Measurements from ENCODE around the gene TMEM185B.
"Not testable (repeated sequence)": the region's sequence is repeated elsewhere in the genome, so short reads cannot be mapped to it uniquely, and the experiment has no call there.

TMEM185B gene

DNA sequence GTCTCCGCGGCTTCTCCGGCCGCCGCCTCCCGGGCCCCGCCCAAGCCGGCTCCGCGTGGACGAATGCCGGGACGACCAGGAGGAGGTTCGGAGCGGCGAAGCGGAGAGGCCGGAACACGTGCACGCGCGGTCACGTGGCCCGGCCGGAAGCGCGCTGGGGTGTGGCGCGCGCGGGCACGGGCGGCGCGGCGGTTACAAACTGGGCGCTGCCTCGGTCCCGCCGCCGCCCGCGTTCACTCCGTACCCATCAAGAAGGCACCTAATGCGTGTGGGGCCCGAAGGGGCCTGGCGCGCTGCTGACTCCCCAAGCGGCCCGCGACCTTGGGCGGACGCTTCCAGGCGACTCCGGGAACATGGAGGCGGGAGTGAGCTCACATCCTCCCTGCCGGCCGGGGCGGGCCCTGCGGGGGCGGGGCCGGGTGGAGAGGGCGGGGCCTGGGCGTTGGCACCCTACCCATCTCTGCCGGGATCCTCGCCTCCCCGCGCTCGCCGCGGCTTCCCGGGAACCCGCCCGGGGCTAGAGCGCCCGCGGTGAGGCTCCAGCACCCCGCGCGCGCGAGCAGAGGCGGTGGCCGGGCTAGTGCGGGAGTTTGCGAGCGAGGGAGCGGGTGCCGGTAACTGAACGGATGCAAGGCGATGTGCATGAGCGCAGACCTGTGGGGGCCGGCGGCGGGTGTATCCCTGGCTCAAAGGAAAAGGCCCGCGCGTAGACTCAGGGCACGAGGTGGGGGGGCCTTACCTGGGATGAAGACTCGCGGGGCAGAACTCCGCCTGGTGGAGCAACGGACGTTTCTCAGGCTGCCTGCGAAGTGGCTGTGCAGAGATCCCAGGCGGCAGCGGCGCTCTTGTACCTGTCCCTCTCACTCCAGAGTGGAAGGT lies at the start of gene TMEM185B:
Gene TMEM185B, minus strand, starts transcription at position 367 of the 879 bp plus-strand sequence. CDS start 424 bp downstream, outside the sequence.
- peak; percentile 68 for DNase-seq

DNA sequence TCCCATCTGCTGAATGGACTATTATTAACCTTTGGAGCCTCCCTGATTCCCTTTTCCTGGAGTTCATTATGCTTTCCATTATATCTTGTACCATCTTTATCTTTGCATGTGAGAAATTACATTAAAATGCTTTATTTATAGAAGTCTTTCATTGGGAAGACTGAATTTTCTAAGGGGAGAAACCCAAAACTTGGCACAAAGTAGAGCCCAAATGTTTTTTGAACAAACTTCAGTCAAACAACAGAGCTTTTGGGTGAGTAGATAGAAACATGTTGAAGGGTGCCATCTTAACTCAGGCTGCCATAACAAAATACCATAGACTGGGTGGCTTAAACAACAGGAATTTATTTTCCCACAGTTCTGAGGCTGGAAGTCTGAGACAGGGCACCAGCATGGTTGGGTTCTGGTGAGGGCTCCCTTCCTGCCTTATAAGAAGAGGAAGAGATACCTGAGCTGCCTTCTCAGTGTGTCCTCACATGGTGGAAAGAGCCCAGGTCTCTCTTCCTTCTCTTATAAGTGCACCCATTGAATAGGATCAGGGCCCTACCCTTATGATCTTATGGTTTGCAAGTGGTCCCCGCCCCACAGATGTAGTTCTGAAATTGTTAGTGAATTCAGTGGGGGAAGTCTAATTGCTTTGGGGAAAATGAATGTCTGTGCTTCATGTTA lies 48.6 kb upstream of the TMEM185B start:
- no peak for DNase-seq

DNA sequence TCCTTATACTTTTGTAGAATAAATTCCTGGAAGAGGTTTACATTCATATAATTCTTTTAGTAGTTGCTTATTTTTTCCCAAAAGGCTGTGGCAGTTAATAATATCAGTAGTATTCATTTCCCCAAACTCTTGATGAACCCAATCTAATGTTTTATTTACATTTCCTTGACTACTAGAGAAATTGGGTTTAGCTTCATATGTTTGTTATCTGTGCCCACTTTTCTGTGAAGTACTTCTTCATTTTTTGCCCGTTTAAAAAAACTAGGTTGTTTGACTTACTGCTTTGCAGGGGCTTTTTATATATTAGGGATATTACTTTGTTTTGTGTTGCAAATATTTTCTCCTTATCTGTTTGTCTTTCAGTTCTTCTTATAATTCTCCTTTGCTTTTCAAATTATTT lies 46.6 kb upstream of the TMEM185B start:
- no peak for DNase-seq

DNA sequence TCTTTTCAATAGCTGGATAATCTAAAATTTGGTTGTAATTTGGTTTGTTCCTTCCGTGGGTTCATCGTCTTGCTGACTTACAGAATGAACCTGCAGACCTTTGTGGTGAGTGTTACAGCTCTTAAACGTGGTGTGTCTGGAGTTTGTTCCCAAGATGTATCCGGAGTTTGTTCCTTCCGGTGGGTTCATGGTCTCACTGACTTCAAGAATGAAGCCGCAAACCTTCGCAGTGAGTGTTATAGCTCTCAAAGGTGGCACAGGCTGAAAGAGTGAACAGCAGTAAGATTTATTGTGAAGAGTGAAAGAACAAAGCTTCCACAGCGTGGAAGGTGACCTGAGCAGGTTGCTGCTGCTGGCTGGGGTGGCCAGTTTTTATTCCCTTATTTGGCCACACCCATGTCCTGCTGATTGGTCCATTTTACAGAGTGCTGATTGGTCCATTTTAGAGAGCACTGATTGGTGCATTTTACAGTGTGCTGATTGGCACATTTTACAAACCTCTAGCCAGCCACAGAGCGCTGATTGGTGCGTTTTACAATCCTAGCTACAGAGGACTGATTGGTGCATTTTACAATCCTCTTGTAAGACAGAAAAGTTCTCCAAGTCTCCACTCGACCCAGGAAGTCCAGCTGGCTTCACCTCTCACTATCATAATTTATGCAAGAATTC lies 46.0 kb upstream of the TMEM185B start:
- DNase-seq, result peak; percentile 64

DNA sequence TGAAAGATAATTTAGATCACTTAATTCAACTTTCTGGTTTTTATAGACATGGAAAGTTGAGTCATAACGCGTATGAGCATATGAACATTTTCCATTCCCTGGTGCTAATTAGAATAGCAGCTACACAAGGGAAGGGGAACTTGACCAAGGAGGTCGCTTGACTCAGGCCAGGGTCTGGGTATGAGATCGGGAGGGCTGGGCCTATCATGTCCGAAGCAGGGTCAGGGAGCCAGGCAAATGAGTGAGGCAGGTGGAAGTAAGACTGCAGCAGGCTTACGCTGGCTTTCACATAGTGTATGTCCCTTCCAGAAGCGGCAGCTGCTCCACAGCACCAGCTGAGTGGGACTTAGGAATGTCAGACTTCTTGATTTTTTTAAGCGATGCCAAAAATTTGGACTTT lies 44.1 kb upstream of the TMEM185B start:
- DNase-seq, result no peak

DNA sequence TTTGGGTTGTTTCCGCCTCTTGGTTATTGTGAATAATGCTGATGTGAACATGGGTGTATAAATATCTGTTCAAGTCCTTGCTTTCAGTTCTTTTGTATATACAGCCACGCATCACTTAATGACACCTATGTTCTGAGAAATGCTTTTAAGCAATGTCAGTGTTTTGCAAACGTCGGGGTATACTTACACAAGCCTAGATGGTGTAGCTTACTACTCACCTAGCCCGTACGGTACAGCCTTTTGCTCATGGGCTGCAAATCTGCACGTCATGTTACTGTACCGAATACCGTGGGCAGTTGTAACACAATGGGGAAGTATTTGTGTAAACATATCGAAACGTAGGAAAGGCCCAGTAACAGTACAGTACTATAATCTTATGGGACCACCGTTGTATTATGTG lies 41.8 kb upstream of the TMEM185B start:
- DNase-seq, result no peak

DNA sequence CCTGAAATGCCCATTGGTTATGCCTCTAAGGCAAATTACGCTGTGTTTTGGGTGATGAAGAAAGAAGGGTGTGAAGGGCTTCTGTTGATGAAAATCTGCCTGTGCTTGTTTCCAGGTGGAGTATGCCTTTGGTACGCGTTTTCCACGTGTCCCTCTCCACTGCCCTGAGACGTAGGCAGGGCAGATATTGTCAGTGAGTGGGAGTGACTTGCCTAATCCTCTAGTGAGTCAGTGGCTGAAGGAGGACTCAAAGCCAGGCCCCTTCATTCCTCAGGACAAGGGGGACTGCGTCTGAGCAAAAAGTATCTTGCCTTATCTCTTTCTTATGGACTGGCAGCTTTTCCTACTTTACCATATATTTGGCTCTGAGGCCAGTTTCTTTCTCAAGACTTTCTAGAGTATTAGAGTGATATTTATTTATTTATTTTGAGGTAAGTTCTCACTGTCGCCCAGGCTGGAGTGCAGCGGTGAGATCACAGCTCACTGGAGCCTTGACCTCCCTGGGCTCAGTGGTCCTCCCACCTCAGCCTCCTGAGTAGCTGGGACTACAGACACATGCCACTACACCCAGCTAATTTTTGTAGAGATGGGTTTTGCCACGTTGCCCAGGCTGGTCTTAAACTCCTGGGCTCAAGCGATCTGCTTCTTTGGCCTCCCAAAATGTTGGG lies 39.7 kb upstream of the TMEM185B start:
- DNase-seq, result no peak

DNA sequence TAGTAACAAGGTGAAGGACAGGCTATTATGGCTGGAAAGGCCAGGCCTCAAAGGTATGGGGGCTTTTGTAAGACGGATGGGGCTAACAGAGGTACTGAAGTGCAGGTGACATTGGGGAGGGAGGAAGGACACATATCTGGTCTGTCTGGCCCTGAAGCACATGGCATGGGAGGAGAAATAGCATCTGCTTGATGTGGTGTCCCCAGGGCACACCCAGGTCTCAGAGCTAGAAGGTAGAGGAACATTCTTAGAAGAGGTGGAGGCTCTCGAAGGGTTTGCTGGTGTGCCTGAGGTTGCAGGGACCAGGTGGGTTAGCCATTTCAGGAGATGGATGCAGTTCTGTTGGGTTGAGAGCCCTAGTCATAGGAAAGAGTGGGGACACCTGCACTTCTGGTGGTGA lies 39.0 kb upstream of the TMEM185B start:
- no peak for DNase-seq

DNA sequence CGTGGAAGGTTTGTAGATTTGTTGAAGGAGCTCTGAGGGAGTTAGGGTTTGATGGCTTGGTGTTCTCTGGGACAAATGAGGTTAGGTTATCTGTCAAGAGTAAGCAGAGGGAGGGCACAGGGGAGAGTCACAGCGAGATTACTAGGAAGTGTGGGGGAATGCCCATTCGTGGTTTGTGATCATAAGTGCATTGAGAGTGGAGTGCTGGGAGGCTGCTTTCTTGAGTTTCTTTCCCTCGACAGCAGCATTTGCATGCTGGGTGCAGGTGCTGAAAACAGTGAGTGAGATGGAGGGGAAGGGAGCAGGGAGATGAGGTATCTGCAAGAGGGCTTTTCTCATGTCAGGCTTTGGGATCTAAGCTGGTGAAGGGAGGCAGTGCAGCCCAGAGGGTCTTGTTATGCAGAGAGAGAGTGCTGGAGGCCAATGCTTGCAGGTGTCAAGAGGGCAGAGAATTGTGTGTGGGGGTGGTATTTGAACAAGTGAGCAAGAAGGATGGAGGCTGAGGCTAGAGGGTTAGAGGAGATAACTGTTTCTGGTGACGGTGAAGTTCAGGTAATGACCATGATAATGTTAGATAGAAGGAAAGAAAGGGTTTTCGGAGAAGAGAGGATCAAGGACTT lies 38.3 kb upstream of the TMEM185B start:
- no peak for DNase-seq

DNA sequence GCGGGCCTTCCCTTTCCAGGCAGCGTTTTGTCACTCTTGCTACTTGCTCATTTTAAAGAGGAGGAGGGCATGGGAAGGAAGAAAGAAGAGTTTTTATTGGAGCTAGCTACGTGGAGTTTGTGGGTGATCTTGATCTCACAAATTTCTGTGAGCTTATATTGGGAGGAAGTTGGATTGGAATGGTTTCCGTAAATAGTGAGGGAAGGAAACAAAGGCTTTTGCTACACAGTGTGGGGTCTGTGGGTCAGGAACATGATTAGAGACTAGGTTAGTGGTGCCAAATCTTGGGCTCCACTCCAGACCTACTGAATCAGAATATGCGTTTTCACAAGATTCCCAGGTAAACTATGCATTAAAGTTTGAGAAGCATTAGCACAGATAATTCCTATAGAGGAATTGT lies 37.5 kb upstream of the TMEM185B start:
- no peak for DNase-seq

DNA sequence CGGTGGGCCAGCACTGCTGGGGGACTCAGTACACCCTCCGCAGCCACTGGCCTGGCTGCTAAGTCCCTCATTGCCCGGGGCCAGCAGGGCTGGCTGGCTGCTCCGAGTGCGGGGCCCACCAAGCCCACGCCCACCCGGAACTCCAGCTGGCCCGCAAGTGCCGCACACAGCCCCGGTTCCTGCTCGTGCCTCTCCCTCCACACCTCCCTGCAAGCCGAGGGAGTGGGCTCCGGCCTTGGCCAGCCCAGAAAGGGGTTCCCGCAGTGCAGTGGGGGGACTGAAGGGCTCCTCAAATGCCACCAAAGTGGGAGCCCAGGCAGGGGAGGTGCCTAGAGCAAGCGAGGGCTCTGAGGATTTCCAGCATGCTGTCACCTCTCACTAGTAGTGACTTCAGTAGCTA lies 36.7 kb upstream of the TMEM185B start:
- not testable (repeated sequence) for DNase-seq

DNA sequence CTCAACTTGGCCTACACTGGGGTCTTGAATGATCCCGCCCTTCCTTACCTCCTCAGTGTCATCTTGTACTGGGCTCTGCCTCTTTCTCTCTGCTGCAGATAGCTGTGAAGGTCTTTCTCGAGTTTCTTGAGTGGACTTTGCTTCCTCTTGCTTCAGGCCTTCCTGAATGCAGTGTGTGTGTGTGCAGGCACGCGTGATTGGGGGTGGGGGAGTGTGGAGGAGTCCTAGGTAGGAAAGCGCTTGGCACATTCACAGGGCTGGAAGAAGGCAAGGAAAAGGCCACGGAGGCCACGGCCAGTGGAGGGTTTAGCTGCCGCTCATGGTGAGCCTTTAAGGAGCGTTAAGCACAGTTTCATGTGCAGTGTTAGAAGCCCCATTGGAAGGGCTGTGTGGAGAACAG lies 35.0 kb upstream of the TMEM185B start:
- no peak for DNase-seq

DNA sequence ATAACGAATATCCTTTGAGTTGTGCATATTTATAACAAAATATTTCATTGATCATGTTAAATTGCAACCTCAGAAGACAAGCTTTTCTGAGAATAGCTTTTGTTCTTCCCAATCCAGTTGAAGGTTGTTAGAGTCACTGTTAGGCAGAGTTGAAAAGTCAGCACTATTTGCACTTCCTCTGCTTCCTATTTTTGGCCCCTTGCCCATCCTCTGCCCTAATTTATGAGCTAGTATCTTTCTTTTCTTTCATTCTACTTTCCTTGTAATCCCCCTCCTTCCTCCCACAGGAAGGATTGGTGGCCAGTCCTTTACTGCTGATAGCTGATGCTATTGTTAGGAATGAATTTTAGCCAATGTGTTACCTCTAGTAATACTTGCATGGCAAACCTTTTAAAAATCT lies 34.3 kb upstream of the TMEM185B start:
- DNase-seq, result peak; percentile 36

DNA sequence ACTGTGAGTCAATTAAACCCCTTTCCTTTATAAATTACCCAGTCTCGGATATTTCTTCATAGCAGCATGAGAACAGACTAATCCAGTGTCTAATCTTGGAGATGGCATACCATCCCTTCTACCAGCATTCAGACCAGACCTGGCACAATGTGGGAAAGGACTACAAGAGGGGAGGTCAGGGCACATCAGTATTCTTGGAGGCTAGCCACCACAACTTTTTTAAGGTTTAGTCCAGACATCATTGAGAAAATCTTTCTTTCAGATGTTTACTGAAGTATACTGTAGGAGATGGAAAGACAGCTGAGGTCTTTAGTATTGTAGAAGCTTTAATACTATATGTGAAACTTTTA lies 33.4 kb upstream of the TMEM185B start:
- no peak for DNase-seq

DNA sequence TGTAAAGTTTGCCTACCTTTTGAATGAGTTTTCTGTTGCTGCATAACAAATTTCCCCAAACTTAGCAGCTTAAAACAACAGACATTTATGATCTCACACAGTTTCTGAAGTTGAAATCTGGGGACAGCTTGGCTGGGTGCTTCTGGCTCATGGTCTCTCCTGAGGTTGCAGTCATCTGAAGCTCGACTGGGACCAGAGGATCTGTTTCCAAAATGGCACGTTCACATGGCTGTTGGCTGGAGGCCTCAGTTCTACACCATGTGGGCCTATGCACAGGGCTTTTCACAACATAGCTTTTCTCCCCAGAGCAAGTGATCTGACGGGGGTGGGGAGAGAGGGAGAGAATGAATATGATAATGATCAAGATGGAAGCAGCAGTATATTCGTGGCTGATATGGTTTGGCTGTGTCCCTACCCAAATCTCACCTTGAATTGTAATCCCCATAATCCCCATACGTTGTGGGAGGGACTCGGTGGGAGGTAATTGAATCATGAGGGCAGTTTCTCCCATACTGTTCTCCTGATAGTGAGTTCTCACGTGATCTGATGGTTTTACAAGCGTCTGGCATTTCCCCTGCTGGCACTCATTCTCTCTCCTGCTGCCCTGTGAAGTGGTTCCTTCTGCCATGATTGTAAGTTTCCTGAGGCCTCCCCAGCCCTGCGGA lies 32.9 kb upstream of the TMEM185B start:
- DNase-seq, result peak; percentile 54

DNA sequence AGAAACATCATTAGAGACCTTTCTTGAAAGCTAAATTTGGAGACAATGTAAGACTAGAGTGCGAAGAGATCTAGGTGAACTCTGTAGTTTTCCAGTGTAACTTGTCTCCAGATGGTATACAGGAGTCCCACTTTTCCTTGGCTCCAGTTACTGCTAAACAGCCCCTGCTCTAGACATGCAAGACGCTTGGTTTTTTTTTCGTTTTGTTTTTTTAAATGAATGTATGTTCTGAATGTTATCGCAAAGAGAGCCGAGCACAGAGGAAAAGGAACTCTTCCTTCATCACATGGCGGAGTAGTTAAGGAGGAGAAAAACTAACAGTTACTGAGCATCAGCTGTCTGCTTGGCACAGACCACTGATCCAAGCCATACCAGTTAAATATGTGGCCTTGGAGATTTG lies 31.9 kb upstream of the TMEM185B start:
- DNase-seq, result no peak

DNA sequence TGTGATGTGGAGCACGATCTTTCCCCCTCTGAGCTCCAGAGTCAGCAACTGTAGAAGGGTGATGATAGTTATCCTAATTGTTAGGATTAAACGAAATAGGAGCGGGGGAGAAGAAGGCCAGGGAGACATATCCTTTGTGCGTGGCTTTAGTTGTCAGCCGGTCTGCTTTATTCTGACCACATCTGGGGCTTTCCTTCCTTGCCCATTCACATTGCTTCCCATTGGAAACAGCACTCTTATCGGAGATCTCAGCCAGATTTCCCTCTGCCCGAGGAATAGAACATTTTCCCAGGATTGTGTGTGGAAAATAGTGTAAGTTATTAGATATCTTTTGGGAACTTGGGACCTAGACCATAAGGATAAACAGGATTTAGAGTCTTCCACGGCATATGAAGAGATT lies 31.0 kb upstream of the TMEM185B start:
- no peak for DNase-seq

DNA sequence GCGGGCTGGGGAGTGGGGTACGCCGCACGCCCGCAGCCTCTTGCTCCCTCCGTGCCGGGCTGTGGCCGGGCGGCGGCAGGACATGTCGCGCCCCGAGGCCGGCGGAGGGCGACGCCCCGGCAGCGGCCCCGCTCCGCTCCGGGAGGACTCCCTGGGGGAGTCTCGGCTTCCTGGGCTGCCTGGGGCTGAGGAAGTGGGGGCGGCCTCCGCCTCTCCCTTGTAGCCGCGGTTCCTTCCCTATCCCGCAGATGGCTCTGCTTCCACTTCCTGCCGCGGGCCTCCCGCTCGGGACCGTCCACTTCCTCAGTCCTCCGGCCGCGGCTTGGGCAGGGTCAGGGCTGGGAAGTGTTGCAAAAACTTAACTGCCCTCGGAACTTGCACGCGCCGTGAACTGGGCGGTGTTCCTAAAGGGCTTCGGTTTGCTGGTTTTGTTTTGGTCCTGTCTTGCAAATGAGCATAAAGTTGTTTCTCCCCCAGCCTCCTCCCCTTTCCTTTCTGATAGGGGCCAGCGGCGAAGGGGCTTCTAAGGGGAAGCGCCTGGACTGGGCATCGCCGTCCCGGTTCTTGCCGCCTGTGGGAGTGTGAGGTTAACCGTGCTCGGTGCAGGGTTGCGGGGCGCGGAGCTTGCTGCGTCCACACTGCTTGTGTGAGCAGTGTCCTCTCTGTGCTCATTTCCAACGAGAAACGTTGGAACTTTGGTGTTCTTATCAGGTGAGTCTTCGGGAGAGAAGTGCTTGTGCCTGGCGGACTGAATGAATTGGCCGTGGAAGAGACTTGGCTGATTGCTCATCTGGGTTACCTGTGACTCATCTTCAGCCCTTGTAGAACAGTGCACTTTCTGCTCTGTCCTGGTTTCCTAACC lies 30.1 kb upstream of the TMEM185B start:
- DNase-seq, result peak; percentile 72

DNA sequence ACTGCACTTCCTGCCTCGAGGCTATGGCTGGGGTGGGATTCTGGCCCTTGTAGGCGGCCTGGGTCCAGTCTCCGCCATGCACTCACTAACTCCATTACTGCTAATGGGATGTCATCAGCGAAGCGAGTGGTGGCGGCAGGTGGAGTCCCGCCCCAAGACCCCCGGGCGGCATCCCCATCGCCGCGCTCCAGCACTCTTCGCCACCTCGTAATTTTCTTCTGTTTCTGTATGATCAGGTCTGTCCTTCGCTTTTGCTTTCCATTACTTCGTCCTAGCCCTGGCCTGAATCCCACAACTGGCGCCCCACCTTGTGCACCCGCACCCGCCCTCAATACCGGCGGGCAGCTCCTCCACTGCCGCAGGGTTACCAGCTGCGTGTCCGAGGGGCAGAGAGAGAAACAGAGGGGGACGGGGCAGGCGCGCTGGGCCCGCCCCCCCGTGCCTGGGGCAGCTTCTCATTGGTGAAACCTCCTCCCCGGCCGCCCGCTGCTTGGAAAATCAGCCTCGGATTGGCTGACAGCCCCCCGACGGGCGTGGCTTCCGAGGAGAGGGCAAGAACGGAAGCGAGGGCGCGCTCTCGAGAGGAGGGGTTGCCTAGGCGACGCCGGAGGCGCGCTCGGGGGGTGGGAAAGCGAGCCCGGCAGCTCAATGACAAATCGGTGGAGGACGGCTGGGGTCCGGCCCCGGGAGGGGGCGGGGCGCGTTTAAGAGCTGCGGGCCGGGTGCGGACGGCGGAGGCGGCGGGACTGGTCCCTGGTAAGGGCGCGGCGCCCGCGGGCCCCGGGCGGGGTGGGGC lies 29.2 kb upstream of the TMEM185B start, which contains the start of gene RALB:
Gene RALB, plus strand, starts transcription at position 628 of the 796 bp plus-strand sequence. CDS start 25,813 bp downstream, outside the sequence.
- DNase-seq, result peak; percentile 90

DNA sequence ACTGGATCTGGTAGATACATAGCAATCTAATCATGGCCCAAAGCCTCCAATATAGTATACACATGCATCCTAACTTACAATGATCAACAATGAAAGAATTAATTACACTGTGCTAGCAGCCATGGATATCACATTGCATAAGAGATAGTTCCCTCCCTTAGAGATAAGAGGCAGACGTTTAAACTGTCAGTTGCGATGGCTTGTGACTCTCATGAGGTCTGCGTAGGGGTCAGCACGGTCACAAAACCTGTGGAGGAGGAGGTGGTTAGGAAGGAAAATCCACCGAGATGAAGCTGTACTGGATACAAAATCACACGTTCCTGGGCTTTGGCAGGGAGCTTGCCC lies 28.7 kb upstream of the TMEM185B start:
- peak; percentile 50 for DNase-seq
